Fibroblast of villous mesenchyme (primary cell): ENCODE measurements around the gene PTK7. TPM values are rescaled to one million over a fixed set of nuclear protein-coding genes. Genes with fewer than 3 reads are reported as not detected.
A peak's percentile ranks its signal among the peaks of the same experiment; 100 is the strongest.
"Not testable (repeated sequence)": the region's sequence is repeated elsewhere in the genome, so short reads cannot be mapped to it uniquely, and the experiment has no call there.

Experiments used
- DNase-seq: peaks from one replicate; pipeline ENCODE4 v3.0.0-alpha.2; 2010; ENCODE audit warnings: low read depth
- H3K4me3 ChIP-seq: 2 replicates; pipeline ENCODE4 v1.5.1; 2011; ENCODE audit warnings: low read depth, mild to moderate bottlenecking, low read length
- total RNA-seq: library from RNA; depleted of rRNA; stranded (reverse); fragments of >200 nt; gene quantifications from 2 replicates; pipeline ENCODE4 v1.2.3, GENCODE V29; 2012
- TF ChIP-seq, protein P1 (sequence below): IDR thresholded peaks from 2 replicates; pipeline ENCODE4 v1.5.1; 2012; ENCODE audit warnings: low read depth, mild to moderate bottlenecking, low read length; ENCODE audit not compliant: insufficient read depth

PTK7 gene
- total RNA-seq, 1 donor: 199 TPM

DNA sequence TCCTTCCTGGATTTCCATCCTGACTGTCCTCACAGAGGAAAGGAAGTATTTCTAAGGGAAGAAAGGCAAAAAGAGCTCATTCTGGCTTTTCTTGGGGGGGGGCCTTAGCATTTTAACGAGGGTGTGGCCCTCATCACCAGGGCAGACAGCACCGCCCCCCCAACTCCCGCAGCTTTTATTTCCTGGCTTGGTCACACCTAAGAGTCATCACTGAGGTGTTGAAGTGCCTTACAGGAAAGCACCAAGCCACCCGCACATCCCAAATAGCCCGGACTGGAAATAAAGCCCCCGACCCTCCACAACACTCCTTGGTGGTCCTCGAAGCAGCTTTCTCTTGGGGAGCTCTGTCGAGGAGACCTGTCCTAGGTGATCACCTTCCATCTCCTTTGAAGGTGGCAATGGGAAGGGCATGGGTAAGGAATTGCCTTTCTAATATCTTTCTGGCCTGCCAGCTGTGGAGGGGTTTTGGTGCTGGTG, 1.3 kb downstream of the PTK7 start:
- DNase-seq: no peak

DNA sequence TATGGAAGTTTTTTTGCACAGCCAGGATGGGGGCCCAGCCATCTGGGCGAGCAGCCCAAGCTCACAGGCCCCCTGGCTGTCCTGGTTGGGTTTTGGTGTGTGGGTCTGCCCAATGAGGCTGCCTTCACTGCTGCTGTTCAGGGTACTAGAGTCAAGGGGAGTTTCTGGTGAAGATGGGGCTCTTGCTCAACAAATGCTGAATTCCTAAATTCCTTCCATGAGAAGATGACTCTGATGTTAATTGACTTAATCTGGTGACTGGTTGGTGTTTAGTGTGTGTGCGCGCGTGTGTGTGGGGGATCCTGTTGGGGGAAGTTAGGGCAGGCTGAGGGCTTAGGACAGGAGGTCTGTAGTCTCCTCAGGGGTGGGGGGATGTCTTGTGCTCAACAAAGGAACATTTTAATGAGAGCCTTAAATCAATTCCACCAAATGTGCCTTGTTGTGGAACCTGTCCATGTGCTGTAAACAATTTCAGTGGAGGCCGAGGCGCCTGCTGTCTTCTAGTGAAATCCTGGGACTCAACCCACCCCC, 1.9 kb downstream of the PTK7 start:
- DNase-seq: peak; percentile 83

More for the DNA sequence above, 1.3 kb downstream of the PTK7 start:
- peak overlapping the region; percentile 93 for H3K4me3 ChIP-seq
- TF ChIP-seq, protein P1, sequence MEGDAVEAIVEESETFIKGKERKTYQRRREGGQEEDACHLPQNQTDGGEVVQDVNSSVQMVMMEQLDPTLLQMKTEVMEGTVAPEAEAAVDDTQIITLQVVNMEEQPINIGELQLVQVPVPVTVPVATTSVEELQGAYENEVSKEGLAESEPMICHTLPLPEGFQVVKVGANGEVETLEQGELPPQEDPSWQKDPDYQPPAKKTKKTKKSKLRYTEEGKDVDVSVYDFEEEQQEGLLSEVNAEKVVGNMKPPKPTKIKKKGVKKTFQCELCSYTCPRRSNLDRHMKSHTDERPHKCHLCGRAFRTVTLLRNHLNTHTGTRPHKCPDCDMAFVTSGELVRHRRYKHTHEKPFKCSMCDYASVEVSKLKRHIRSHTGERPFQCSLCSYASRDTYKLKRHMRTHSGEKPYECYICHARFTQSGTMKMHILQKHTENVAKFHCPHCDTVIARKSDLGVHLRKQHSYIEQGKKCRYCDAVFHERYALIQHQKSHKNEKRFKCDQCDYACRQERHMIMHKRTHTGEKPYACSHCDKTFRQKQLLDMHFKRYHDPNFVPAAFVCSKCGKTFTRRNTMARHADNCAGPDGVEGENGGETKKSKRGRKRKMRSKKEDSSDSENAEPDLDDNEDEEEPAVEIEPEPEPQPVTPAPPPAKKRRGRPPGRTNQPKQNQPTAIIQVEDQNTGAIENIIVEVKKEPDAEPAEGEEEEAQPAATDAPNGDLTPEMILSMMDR: no peak

DNA sequence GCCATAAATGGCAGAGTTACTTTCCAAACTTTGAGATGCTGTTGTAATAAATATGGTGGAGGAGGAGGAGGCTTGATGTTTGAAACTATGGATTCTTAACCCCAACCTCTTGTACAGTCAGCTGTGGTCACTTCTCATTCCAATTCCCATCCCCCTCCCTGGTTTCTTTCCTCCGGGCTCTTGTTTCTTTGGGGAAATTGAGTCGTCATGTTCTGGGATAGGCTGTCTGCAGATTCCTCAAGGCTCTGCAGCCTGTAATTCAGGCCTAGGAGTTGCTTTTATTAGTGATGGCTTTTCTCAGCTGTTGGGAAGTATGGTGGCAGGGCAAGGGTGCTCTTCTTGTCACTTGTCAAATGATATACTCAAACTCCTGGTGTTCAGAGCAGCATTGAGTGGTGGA, 2.6 kb downstream of the PTK7 start:
- DNase-seq: peak; percentile 87
- TF ChIP-seq, protein P1: no peak
- peak overlapping the region; percentile 93 for H3K4me3 ChIP-seq

More for the DNA sequence above, 1.9 kb downstream of the PTK7 start:
- TF ChIP-seq, protein P1: no peak
- H3K4me3 ChIP-seq: peak overlapping the region; percentile 93

DNA sequence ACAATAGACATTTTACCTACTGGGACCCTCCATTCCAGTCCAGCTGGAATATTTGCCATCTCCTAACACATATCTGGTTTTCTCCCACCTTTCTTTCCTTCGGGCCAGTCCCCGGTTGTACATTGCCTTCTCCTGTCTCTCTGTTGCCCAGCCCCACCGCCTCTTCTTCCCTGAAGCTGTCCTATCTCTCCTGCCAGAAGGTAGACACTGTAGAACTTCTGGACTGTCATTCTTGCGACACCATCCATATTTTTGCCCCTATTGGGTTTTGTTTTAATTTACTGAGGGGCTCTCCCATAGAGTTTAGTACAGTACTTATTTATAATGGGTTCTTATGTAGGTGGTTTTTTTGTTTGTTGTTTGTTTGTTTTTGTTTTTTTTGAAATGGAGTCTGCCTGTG, 4.9 kb downstream of the PTK7 start:
- TF ChIP-seq, protein P1: no peak
- H3K4me3 ChIP-seq: no peak overlapping the region
- DNase-seq: no peak

DNA sequence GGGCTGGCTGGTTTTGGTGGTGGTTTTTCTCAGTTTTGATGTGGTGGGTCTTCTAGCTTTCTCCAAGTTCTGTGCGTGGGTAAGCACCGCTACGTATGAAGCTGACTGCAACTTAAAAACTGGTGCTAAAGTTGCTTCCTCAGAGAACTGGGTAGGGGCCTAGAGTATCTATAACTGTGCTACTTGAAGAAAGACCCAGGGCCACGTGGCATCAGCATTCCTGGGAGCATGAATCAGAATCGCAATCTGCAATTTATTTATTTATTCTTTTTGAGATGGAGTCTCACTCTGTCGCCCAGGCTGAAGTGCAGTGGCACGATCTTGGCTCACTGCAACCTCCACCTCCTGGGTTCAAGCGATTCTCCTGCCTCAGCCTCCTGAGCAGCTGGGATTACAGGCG, 5.8 kb downstream of the PTK7 start:
- not testable (repeated sequence) for H3K4me3 ChIP-seq, DNase-seq

DNA sequence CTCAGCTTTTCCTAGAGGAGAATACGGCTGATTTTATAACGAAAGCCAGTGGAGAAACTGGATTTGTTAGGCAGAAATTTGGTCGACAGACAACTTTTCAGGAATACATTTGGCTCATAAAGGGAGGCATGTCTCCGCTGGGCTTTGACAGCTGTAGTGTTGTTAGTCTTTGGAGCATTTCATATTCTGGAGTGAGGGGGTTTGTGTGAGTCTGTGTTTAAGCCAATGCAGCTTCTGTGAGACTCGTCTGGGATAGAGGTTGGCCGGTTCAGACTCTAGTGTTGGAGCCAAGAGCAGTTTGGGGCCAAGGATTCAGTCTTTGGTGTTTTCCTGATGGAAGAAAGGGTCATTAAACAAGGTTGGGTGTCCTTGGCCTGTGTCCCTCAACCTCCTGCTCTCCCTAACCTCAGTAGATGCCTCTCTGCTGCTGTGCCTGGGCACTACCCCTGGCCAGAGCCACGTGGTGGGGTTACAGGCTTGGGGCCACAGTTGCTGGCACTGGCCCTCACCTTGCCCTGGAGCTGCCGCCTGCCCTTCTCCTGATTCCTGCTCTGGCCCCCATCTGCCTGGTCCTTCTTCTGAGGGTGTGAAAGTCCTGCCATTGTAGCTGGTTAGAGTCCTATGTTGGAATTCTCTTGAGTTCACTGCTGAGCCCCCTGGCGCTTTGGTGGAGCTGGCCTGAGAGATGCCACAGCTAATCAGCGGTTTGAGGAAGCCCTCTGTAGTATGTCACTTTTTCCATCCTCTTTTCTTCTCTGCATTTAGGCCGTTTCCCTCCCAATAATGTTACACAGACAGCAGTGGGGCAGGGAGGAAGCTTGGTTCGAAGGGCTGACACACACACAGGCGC, 6.9 kb downstream of the PTK7 start:
- DNase-seq: no peak
- no peak overlapping the region for H3K4me3 ChIP-seq
- TF ChIP-seq, protein P1: no peak

DNA sequence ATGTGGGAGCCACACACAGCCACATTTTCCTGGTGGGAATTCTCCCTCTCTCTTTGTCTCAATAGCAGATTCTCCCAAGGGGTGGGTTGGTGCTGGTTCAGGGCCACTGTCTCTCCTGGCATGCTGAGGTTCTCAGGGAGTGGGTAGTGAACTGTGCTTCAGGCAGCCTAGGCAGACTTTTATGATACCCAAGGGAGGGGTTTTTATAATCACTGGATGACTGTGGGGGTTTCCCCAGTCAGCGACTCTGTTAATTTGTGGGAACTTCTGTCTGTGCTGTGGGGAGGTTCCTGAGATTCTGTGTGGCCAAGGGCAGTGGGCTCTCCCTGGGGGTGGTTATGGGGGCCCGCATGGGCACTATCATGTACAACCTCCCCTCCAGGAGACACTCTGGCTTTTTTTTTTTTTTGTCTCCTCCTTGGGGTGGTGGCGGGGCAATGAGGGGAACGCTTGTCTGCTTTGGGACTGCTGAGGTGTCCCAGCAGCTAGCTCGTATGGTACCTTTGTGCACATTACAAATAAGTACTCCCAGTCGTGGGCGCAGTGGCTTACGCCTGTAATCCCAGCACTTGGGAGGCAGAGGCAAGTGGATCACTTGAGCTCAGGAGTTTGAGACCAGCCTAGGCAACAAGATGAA, 10.0 kb downstream of the PTK7 start:
- no peak overlapping the region for H3K4me3 ChIP-seq
- no peak for DNase-seq
- TF ChIP-seq, protein P1: no peak
